ENCODE measurements around the gene MATN1. TPM values are rescaled to one million over a fixed set of nuclear protein-coding genes. Genes with fewer than 3 reads are reported as not detected.

MATN1 gene
- total RNA-seq: under 1 TPM in 1 of 2 donors, not detected in 1; 0.19 TPM
- not detected for polyA plus RNA-seq

DNA sequence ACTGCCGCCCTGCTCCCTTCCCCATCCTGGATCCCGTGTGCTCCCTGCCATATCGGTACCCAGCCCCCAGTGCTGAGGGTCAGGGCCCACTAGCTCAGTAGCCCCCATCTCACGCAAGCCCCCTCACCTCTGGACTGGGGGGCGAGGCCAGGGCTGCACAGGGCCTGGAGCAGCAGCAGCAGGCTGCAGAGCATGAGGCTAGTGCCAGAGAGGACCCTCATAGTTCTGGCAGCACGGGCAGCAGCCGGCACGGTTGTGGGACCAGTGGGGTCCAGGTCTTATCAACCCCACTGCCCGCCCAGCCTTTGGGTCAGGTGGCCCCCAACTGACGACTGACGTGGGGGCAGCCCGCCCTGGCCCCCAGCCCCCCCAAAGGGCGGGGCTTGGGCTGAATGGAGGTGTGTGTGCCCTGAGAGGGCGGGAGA is at the start of gene MATN1:
MATN1 (minus strand) TSS at position 255 of the 425 bp plus-strand sequence; CDS start at position 221, 34 bp downstream.
- no peak within 1 kb of the TSS for H3K4me3 ChIP-seq (ENCODE audit: low read depth in 1 of 3, low read length in 3 of 3)
- no peaks in the 10 kb centered on the region for H3K27me3 ChIP-seq (ENCODE audit: control insufficient read depth in 4 of 4, insufficient read depth in 4 of 4, low read length in 3 of 4)
- H3K27ac ChIP-seq (ENCODE audit: low read depth in 1 of 2, low read length in 2 of 2): no peak within 1 kb of the TSS
- H3K36me3 ChIP-seq (ENCODE audit: control insufficient read depth in 4 of 4, insufficient read depth in 3 of 4, low read depth in 1 of 4, low read length in 3 of 4): peaks cover 0 to 10% (median 1%) of the 10 kb centered on the region in 4 donors
- 92% methylated on average over 14 of the region's 14 CpGs for WGBS
- no peaks in the 10 kb centered on the region for H3K9me3 ChIP-seq (ENCODE audit: control insufficient read depth in 4 of 4, low read length in 3 of 4)
- peaks cover 0 to 9% (median 4%) of the 10 kb centered on the region in 4 donors for H3K4me1 ChIP-seq (ENCODE audit: control insufficient read depth in 4 of 4, insufficient read depth in 4 of 4, low read length in 3 of 4)
- H3K9ac ChIP-seq (ENCODE audit: low read depth in 1 of 2, low read length in 2 of 2): no peak within 1 kb of the TSS
- no peak for DNase-seq (ENCODE audit: low spot score)
- TF ChIP-seq JUND (IDR thresholded peaks at IDR 0.05) (no peak), EGR1 (IDR thresholded peaks at IDR 0.05; ENCODE audit: low read depth in 2 of 2) (no peak)

DNA sequence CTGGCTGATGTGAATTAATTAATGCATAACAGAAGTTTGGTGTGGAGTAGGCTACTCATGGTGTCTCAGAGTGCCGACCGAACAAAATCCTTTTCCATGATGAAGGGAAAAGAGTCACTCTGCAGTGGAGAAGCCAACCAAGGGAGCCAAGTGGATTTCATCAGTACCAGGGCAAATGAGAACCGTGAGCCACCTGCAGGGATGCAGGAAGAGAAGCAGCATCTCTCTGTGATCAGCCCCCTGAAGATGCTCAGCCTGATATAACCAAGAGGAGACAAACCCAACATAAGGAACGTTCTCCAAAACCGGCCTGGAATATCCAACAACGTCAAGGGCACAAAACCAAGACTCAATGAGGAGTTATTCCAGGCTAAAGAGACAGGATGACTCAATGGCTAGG is 47.6 kb upstream of the MATN1 start:
- no peaks in the 10 kb centered on the region for H3K36me3 ChIP-seq (ENCODE audit: control insufficient read depth in 4 of 4, insufficient read depth in 3 of 4, low read depth in 1 of 4, low read length in 3 of 4)
- H3K4me1 ChIP-seq (ENCODE audit: control insufficient read depth in 4 of 4, insufficient read depth in 4 of 4, low read length in 3 of 4): no peaks in the 10 kb centered on the region
- DNase-seq (ENCODE audit: low spot score): no peak
- peaks cover 0 to 2% (median 0%) of the 10 kb centered on the region in 4 donors for H3K27me3 ChIP-seq (ENCODE audit: control insufficient read depth in 4 of 4, insufficient read depth in 4 of 4, low read length in 3 of 4)
- H3K9me3 ChIP-seq (ENCODE audit: control insufficient read depth in 4 of 4, low read length in 3 of 4): no peaks in the 10 kb centered on the region
- WGBS: 93% methylated on average over 6 of the region's 6 CpGs
- H3K9ac ChIP-seq (ENCODE audit: low read depth in 1 of 2, low read length in 2 of 2): no peak overlapping the region
- no peak overlapping the region for H3K27ac ChIP-seq (ENCODE audit: low read depth in 1 of 2, low read length in 2 of 2)
- no peak overlapping the region for H3K4me3 ChIP-seq (ENCODE audit: low read depth in 1 of 3, low read length in 3 of 3)
- TF ChIP-seq FOXA1 (IDR thresholded peaks at IDR 0.05) (no peak), NR2F2 (IDR thresholded peaks at IDR 0.05) (no peak), YY1 (IDR thresholded peaks at IDR 0.05) (no peak), GABPA (IDR thresholded peaks at IDR 0.05 in 1 of 2, conservative IDR thresholded peaks at IDR 0.05 in 1 of 2) (no peak), RXRA (IDR thresholded peaks at IDR 0.05) (no peak), ATF3 (IDR thresholded peaks at IDR 0.05) (no peak), SP1 (IDR thresholded peaks at IDR 0.05) (no peak), FOXA2 (IDR thresholded peaks at IDR 0.05) (no peak), REST (IDR thresholded peaks at IDR 0.05) (no peak), RAD21 (IDR thresholded peaks at IDR 0.05) (no peak), HNF4G (IDR thresholded peaks at IDR 0.05) (no peak), TAF1 (conservative IDR thresholded peaks at IDR 0.05) (no peak), JUND (IDR thresholded peaks at IDR 0.05) (no peak), EGR1 (IDR thresholded peaks at IDR 0.05; ENCODE audit: low read depth in 2 of 2) (no peak)
- TF ChIP-seq, protein P1, sequence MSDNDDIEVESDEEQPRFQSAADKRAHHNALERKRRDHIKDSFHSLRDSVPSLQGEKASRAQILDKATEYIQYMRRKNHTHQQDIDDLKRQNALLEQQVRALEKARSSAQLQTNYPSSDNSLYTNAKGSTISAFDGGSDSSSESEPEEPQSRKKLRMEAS (IDR thresholded peaks at IDR 0.05): no peak
- TF ChIP-seq, protein P2, sequence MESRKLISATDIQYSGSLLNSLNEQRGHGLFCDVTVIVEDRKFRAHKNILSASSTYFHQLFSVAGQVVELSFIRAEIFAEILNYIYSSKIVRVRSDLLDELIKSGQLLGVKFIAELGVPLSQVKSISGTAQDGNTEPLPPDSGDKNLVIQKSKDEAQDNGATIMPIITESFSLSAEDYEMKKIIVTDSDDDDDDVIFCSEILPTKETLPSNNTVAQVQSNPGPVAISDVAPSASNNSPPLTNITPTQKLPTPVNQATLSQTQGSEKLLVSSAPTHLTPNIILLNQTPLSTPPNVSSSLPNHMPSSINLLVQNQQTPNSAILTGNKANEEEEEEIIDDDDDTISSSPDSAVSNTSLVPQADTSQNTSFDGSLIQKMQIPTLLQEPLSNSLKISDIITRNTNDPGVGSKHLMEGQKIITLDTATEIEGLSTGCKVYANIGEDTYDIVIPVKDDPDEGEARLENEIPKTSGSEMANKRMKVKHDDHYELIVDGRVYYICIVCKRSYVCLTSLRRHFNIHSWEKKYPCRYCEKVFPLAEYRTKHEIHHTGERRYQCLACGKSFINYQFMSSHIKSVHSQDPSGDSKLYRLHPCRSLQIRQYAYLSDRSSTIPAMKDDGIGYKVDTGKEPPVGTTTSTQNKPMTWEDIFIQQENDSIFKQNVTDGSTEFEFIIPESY (IDR thresholded peaks at IDR 0.05): no peak
